HG03196 (cell line): ENCODE results near the gene ZNF772.
"Not testable (repeated sequence)": the region's sequence is repeated elsewhere in the genome, so short reads cannot be mapped to it uniquely, and the experiment has no call there.

Experiments
- ATAC-seq: cut with Tn5 transposase; IDR thresholded peaks from one replicate; pipeline ENCODE4 v1.9.1; 2021; ENCODE audit not compliant: unreplicated experiment

ZNF772 gene

DNA sequence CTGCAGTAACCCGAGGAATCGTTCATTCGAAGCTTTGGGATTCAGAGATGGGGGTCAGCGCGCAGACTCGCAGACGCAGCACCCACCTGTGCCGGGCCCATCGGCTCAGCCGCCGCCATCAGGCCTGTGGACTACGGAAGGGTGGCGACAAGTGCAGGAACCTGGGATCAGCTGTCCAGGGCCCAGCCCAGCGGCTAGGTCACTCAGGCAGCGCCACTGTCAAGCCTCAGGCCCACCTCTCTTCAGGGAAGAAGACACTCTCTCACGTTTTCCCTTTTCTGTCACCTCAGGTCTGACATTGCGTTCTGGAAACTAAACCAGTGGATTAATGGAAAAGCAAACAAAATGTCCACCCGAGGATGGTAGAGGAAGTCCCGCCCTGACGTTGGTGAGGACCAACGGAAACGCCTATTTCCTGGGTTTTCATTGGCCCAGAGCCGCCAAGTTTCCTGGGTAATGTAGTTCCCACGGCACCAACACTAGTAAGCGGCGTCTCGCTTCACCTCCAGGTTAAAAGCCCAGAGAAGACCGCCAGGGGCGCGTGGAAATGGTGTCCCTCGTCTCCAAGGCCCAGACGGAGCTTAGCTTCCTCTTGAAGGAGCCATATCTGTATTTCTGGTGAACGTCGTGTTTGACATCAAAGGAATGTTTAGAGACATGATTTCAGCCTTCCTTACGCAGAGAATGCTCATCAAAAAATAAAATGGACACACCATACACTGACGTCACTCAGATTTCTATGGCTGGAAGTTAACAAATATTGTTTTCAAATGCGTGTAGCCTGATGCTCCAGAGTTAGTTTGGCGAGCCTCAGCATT lies at the start of gene ZNF772:
ZNF772 (minus strand) TSS at position 376 of the 818 bp plus-strand sequence; CDS start at position 119, 257 bp downstream.
- peak; percentile 93 for ATAC-seq

DNA sequence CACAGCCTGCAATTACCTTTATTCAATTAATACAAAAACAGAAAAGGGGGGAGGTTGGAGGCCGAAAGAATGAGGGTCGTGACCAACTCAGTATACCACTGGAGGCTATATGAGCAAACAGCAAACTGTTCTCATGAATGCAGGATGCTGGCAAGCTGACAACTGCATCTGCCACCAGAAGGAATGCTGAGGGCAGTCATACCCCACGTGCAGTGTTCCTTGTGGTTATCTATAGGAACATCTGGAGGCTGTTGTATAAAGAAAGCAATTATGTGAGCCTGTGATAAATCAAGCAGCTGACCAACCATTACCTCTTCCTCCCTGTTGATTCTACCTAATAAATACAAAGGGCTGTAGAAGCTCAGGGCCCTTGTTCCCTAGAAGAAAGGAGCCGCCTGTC lies 40.7 kb upstream of the ZNF772 start:
- ATAC-seq: not testable (repeated sequence)

DNA sequence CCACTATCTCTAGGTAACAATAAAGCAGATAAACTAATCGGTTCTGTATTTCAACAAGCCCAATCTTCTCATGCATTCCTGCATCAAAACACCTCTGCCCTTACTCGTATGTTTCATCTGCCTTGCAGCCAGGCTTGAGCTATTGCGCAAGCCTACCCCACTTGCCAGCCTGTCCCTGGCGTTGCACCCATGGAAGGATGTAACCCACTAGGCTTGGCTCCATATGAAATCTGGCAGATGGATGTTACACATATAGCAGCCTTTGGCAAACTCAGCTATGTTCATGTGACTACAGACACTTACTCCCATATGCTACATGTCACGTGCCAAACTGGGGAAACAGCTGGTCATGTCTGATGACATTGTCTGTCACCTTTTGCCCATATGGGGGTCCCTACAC lies 37.9 kb upstream of the ZNF772 start:
- ATAC-seq: no peak

DNA sequence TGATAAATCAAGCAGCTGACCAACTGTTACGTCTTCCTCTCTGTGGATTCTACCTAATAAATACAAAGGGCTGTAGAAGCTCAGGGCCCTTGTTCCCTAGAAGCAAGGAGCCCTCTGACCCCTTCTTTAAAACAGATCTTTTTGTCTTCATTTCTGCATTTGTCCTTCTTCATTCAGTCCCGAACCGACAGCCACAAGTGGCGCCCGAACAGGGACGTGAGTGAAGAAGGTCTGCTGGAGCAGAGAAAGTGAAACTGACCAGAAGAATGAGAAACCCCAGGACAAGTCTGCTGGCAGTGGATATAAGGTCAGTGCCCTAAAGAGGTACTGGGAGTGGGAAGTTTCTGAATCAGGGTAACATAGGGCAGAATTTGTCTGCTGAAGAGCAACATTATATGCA lies 35.5 kb upstream of the ZNF772 start:
- ATAC-seq: no peak

DNA sequence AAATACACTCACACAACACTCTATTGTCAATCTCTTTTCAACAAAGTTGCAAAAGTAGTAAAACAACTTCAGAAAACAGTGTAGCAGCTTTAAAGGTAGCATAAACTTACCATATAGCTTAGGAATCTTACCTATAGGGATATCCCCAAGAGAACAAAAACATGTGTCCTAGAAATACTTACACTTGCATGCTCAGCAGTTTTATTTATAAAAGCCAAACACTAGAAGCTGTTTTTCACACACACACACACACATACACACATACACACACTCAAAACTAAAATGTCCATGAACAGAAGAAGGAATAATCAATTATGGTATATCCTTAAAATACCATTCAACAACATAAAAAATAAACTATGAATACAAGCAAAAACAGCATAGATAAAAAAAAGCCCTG lies 34.1 kb upstream of the ZNF772 start:
- ATAC-seq: no peak

DNA sequence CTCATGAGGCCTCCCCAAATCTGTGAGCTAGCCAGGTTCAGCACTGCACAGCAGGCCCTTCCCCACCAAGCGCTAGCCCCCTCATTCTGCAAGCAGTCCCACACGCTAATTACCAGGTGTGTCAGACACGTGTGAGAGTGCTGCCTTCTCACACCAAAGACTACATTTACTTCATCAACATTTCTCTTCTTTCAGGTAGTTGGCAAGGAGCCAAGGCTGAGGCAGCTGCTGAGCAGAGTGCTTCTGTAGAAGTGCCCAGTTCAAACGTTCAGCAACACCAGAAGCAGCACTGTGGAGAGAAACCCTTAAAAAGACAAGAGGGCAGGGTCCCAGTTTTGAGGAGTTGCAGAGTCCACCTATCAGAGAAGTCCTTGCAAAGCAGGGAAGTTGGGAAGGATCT lies 28.8 kb upstream of the ZNF772 start:
- ATAC-seq: no peak

DNA sequence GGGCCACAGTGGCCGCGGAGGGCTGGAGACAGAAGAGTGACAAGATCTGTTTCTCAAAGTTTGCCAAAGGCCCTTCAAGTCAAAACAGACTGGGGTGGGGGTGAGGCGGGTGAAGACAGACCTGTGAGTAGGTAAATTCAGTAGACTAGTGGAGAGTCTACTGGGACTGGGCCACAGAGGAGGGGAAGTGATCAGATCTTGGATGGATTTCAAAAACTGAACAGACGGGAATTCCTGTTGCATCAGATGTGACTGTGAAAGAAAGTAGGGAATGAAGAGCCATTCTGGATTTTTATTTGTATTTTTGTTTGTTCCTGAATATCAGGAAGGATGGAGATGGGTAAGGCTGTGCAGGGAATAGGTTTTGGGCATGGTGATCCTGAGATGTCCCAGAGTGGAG lies 23.0 kb upstream of the ZNF772 start:
- not testable (repeated sequence) for ATAC-seq

DNA sequence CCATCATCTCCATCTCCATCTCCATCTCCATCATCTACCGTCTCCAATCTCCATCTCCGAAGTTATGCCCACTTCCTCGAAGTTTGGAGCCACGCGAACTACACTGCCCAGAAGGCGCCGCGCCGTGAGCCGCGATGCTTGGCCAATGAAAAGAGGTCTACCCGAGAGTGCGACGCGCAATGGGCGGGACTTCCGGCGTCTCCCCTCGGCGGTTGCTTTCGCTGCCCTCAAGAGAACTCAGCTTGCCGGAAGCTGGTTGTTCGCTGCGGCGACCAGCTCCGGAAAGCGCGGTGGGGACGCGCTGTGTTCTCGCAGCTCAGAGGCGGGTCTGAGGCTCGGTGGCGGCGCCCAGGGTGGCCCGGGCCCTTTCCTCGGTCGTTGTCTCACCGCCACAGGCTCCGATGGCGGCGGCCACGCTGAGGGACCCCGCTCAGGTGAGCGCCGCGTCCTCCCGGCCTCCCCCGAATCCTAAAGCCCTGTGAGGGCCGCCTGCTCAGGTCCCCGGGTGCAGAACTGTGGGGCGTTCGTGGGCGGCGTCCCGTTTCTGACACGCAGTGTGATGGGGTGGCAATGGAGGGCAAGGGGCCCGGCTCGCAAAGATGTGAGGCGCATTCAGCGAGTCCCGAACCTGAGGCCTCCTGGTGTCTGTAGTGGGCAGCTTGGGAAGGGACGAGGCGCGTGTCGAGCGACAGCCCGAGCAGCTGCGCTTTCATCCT lies 22.5 kb upstream of the ZNF772 start, which contains the start of gene ZNF773:
ZNF773 (plus strand) TSS at position 259 of the 716 bp plus-strand sequence; CDS start at position 402, 143 bp downstream.
- peak; percentile 97 for ATAC-seq

DNA sequence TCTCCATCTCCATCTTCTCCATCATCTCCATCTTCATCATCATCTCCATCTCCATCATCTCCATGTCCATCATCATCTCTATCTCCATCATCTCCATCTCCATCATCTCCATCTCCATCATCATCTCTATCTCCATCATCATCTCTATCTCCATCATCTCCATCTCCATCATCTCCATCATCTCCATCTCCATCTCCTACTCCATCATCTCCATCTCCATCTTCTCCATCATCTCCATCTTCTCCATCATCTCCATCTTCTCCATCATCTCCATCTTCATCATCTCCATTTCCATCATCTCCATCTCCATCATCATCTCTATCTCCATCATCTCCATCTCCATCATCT lies 21.9 kb upstream of the ZNF772 start:
- not testable (repeated sequence) for ATAC-seq

DNA sequence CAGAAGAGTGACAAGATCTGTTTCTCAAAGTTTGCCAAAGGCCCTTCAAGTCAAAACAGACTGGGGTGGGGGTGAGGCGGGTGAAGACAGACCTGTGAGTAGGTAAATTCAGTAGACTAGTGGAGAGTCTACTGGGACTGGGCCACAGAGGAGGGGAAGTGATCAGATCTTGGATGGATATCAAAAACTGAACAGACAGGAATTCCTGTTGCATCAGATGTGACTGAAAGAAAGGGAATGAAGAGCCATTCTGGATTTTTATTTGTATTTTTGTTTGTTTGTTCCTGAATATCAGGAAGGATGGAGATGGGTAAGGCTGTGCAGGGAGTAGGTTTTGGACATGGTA lies 10.9 kb upstream of the ZNF772 start:
- ATAC-seq: not testable (repeated sequence)

DNA sequence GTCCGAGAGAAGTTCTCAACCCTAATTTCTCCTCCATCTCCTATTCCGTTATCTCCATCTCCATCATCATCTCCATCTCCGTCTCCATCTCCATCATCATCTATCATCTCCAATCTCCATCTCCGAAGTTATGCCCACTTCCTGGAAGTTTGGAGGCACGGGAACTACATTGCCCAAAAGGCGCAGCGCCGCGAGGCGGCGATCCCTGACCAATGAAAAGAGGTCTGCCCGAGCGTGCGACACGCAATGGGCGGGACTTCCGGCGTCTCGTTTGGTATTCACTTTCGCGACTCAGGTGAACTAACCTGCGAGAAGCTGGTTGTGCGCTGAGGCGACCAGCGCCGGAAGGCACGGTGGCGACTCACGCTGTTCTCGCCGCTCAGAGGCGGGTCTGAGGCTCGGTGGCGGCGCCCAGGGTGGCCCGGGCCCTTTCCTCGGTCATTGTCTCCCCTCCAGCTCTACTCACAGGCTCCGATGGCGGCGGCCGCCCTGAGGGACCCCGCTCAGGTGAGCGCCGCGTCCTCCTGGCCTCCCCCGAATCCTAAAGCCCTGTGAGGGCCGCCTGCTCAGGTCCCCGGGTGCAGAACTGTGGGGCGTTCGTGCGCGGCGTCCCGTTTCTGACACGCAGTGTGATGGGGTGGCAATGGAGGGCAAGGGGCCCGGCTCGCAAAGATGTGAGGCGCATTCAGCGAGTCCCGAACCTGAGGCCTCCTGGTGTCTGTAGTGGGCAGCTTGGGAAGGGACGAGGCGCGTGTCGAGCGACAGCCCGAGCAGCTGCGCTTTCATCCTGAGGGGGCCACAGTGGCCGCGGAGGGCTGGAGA lies 10.3 kb upstream of the ZNF772 start, which contains the start of gene ZNF419:
ZNF419 (plus strand) TSS at position 274 of the 822 bp plus-strand sequence; CDS start at position 475, 201 bp downstream.
- peak; percentile 95 for ATAC-seq

DNA sequence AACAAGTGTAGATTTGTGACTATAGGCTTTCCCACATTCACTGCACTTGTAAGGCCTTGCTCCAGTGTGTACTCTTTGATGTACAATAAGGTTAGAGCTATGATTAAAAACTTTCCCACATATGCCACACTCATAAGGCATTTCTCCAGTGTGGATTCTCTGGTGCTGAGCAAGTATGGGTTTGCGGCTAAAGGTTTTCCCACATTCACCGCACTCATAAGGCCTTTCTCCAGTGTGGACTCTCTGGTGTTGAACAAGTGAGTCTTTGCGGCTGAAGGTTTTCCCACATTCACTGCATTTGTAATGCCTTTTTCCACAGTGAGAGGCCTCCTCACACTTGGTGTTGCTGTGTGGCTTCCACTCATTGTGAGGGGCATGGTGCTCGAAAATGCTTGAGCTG lies 3.7 kb downstream of the ZNF772 start:
- no peak for ATAC-seq

DNA sequence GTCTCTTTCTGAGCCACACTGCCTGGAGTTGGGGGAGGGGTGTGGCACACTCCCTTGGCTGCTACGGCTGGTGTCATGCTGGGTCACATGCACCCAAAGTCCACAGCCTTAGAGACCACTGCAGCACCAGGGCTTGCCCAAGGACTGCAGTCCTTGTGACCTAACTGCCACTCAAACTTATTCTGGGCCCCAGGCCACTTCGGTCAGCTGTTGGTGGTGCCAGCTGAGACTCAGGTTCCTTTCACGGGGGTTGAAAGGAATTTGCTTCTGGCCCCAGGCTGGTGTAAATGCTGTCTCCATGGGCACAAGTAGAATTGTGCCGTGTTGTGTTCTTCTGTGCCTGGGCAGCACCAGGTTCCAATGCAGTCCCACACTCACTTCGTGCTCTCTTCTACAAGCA lies 10.9 kb downstream of the ZNF772 start:
- no peak for ATAC-seq

DNA sequence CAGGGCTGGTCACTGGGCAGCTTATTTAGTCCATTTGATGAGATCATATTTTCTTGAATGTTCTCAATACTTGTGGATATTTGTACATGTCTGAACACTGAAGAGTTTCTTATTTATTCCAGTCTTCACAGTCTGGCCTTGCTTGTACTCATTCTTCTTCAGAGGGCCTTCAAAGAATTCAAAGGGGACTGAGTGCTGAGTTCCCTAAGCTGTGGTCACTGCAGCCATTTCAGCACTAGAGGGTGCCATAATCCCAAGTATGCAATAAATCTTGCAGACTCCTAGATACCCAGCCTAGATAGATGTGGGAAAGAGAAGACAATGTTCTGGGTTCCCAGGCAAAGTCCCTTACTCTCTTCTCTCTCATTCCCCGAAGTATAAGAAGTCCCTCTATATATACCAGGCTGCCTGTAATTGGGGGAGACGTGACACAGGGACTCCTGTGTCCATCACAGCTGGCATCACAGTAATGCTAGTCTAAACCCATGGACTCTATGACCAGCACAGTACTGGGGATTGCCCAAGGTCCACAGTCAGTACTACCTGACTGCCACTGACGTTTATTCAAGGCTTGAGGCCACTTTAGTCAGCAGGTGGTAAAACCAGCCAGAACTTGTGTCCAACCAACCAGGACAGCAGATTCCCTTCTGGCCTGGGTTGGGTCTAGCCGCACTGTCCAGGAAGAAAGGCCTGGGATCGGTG lies 11.5 kb downstream of the ZNF772 start:
- no peak for ATAC-seq

DNA sequence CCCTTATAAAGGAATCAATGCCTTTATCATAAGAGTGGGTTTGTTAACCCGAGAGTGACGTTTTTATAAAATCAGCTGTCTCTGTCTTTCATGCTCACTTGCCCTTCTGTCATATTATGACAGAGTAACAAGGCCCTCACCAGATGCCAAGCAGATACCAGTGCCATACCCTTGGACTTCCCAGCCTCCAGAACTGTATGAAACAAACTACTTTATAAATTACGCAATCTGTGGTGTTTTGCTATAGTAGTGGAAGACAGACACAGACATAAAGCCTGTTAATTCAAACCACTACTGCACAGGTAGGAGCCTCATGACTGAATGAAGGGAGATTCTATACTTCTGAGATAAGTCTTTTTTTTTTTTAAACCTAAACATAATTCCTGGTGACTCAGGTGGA lies 25.1 kb downstream of the ZNF772 start:
- no peak for ATAC-seq

DNA sequence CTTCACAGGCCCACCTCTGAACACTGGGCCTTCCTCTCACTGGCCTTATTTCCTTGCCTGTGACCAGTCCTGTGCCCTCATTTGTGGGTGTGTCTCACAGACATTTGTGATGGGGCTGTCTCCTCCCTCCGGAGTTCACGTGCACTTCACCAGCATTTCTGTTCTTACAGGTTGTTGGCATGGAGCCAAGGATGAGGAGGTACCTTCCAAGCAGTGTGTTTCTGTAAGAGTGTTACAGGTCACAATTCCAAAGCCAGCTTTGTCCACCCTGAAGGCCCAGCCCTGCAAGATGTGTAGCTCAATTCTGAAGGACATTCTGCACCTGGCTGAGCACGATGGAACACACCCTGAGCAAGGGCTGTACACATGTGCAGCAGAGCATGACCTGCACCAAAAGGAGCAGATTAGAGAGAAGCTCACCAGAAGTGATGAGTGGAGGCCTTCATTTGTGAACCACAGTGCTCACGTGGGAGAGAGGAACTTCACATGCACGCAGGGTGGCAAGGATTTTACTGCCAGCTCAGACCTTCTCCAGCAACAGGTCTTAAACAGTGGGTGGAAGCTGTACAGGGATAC lies 34.2 kb downstream of the ZNF772 start:
- ATAC-seq: no peak

DNA sequence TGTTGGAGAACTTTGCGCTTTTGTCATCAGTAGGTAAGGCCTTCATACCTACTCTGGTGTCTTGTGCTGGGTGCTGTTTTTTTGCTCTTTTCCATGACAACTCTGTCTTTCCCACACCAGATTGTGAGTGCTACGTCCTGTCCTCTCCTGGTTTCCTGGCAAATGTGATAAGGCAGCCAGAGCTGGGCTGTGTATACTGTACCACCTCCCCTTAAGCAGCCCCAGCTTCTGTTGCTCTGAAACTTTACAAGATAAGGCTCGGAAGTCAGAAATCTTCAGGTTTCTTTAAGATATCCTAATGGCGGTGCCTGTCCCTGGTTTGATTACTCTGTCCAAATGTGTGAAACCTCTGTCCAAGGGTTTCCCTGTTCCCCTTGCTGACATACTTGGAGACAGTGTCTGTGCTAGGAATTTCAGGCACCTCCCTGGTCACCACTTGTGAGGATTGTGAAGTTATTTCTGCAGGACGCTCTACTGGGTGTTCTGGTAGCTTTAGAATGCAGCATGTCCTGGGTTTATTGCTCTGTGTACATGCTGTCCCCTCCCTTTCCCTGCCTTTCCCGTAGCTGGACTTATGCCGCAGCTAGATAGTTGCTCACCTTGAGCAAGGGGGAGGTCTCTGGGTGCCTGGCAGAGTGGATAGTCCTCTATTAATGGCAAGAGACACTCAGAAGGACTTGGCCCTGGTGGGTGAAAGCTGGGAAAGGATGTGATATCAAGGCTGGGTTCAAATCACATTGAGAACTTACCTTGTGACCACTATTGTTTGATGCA lies 35.2 kb downstream of the ZNF772 start:
- no peak for ATAC-seq

DNA sequence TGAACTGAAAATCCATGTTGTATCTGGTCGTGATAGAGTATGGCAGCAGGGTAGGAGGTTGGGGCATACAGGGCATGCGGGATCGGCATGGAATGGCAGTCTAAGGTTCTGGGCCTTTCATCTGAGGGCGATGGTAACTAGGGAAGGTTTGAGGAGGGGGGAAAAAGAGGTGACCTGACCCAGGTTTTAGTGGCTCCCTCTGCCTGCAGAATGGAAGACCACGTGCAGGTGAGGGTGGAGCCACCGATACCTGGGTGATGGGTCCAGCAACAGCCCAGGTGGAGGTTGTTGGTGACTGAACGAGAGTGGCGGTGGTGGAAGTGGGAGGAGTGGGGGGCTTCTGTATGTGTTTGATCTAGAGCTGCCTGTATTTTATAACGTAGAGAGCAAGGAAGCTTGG lies 38.4 kb downstream of the ZNF772 start:
- no peak for ATAC-seq

DNA sequence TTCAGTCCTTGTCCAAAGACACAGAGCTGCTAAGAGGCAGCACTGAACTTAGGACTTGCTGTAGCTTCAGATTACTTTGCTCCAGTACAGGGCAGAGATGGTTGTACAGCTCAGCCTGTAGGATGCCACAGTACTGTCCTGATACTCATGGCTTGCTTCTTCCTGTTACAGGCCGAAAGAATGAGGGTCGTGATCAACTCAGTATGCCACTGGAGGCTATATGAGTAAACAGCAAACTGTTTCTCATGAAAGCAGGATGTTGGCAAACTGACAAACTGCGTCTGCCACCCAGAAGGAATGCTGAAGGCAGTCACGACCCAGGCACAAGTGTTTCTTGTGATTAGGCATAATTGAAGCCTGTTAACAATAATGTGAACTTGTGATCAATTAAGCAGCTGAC lies 39.4 kb downstream of the ZNF772 start:
- ATAC-seq: no peak

DNA sequence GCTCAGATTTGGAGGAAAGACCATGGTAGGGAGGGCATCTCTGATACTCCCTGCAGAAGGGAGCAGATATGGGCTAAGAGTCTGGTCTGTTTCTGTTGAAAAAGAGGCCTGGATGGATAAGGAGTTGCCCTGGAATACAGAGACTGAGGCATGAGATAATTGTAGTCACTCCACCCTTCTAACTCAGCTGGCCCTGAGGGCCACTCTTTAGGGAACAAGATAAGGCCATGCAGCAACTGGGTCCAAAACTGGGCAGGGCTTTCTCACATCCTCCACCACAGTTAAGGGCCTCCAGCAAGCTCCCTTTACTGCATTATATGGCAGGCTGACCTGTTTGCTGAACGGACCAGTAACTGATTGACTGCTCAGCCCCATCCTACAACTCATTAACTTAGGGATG lies 40.9 kb downstream of the ZNF772 start:
- ATAC-seq: no peak
